ENCODE measurements around the gene FNDC3A.

FNDC3A gene

DNA sequence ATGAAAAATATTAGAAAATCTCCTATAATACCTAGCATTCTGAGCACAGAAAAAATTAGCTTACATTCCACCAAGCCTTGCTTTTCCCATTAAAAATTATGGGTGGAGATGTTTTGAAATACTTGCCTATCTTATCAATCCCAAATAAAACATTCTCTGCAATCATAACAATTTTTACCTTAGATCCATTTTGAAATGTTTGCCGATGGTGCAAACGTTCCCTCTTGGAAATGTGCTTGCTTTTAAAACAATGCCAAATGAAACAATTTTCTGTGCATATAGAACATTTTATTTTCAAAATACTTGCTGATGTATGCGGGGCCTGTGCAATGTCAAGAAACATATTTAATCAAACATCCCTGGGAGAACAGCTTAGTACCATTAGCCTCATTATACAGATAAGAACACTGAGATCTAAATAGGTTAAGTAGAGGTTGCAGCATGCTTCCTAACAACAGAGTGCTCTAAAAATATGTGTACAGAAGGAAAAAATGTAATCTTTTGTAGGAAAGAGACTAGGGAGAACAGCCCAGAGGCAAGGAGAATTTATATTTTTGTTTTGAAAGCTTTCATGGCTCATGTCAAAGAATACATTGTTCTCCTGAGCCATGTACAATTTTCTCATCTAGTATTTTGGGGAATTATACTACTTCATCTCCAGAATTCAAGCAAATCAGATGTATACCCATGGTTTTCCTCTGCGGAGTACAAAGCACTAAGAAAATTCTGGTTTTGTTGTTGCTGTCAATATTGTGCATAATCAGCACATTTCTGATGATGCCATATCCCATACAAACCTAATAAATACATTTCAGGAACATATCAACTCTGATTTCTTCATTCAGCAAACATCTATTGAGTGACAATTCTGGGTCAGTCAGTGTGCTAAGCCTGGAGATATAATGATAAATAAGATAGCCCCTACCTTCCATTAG is 25.9 kb upstream of the FNDC3A start:
- DNase-seq = no peak
- H3K9me2 ChIP-seq (replicated peaks; ENCODE audit: insufficient read depth, low read length) = no peaks in the 10 kb centered on the region
- no peaks in the 10 kb centered on the region for H3F3A ChIP-seq (ENCODE audit: insufficient read depth, low read length)
- no peaks in the 10 kb centered on the region for H3K9me3 ChIP-seq (replicated peaks; ENCODE audit: insufficient read depth, low read length)
- no peak overlapping the region for H3K27ac ChIP-seq (ENCODE audit: low read length)
- no peaks in the 10 kb centered on the region for H3K36me3 ChIP-seq (replicated peaks; ENCODE audit: insufficient read depth, low read length)
- no peak overlapping the region for H3K4me2 ChIP-seq (ENCODE audit: low read depth, low read length)
- no peak overlapping the region for H3K9ac ChIP-seq (ENCODE audit: low read length)
- TF ChIP-seq EZH2 (optimal IDR thresholded peaks at IDR 0.05; ENCODE audit: low read depth, low read length) = no peak
- TF ChIP-seq EZH2phosphoT487 (IDR thresholded peaks at IDR 0.05; ENCODE audit: low read length) = no peak
- TF ChIP-seq CTCF (IDR thresholded peaks at IDR 0.05; ENCODE audit: low read length) = no peak
- H3K79me2 ChIP-seq (ENCODE audit: low read length) = no peaks in the 10 kb centered on the region
- no peak overlapping the region for H2AFZ ChIP-seq (ENCODE audit: low read length)
- no peak overlapping the region for H3K4me3 ChIP-seq (ENCODE audit: low read length)
- no peaks in the 10 kb centered on the region for H3K27me3 ChIP-seq (replicated peaks; ENCODE audit: insufficient read depth, low read length)
- no peaks in the 10 kb centered on the region for H3K4me1 ChIP-seq (ENCODE audit: low read length)
- no peaks in the 10 kb centered on the region for H4K20me1 ChIP-seq (ENCODE audit: insufficient read depth, low read length)

DNA sequence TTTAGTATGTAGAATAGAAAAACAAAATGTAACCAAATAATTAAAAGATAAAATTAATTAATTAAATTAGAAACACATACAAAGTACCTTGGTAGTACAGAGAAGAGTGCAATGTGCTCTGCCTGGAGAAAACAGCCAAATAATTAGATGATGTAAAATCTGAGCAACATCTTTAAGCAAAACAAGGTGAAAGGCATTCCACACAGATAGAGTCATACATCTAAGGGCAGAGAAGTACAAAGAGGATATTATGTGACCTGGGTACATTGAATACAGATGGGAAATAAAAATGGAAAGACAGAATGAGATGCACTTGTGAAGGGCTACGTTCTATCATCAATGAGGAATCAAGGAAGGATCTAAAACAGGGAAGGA is 25.2 kb upstream of the FNDC3A start:
- H3K9me3 ChIP-seq (replicated peaks; ENCODE audit: insufficient read depth, low read length) = no peaks in the 10 kb centered on the region
- no peaks in the 10 kb centered on the region for H3K36me3 ChIP-seq (replicated peaks; ENCODE audit: insufficient read depth, low read length)
- no peaks in the 10 kb centered on the region for H3K9me2 ChIP-seq (replicated peaks; ENCODE audit: insufficient read depth, low read length)
- no peaks in the 10 kb centered on the region for H4K20me1 ChIP-seq (ENCODE audit: insufficient read depth, low read length)
- H2AFZ ChIP-seq (ENCODE audit: low read length) = no peak overlapping the region
- H3K4me3 ChIP-seq (ENCODE audit: low read length) = no peak overlapping the region
- no peak overlapping the region for H3K27ac ChIP-seq (ENCODE audit: low read length)
- H3F3A ChIP-seq (ENCODE audit: insufficient read depth, low read length) = no peaks in the 10 kb centered on the region
- H3K9ac ChIP-seq (ENCODE audit: low read length) = no peak overlapping the region
- H3K4me2 ChIP-seq (ENCODE audit: low read depth, low read length) = no peak overlapping the region
- H3K27me3 ChIP-seq (replicated peaks; ENCODE audit: insufficient read depth, low read length) = no peaks in the 10 kb centered on the region
- no peaks in the 10 kb centered on the region for H3K4me1 ChIP-seq (ENCODE audit: low read length)
- TF ChIP-seq EZH2phosphoT487 (IDR thresholded peaks at IDR 0.05; ENCODE audit: low read length) (no peak), EZH2 (optimal IDR thresholded peaks at IDR 0.05; ENCODE audit: low read depth, low read length) (no peak), CTCF (IDR thresholded peaks at IDR 0.05; ENCODE audit: low read length) (no peak)
- no peak for DNase-seq
- no peaks in the 10 kb centered on the region for H3K79me2 ChIP-seq (ENCODE audit: low read length)

- Histone ChIP-seq H3K27ac (ENCODE audit: low read length) (no peak overlapping the region), H2AFZ (ENCODE audit: low read length) (no peak overlapping the region), H3K79me2 (ENCODE audit: low read length) (no peaks in the 10 kb centered on the region), H3K36me3 (replicated peaks; ENCODE audit: insufficient read depth, low read length) (no peaks in the 10 kb centered on the region), H3F3A (ENCODE audit: insufficient read depth, low read length) (no peaks in the 10 kb centered on the region), H3K27me3 (replicated peaks; ENCODE audit: insufficient read depth, low read length) (no peaks in the 10 kb centered on the region), H3K4me3 (ENCODE audit: low read length) (no peak overlapping the region), H3K4me1 (ENCODE audit: low read length) (no peaks in the 10 kb centered on the region), H4K20me1 (ENCODE audit: insufficient read depth, low read length) (no peaks in the 10 kb centered on the region), H3K9me2 (replicated peaks; ENCODE audit: insufficient read depth, low read length) (no peaks in the 10 kb centered on the region), H3K9ac (ENCODE audit: low read length) (no peak overlapping the region), H3K9me3 (replicated peaks; ENCODE audit: insufficient read depth, low read length) (no peaks in the 10 kb centered on the region), H3K4me2 (ENCODE audit: low read depth, low read length) (no peak overlapping the region)
- no peak for DNase-seq
- no peak for TF ChIP-seq CTCF (IDR thresholded peaks at IDR 0.05; ENCODE audit: low read length)
- TF ChIP-seq EZH2 (optimal IDR thresholded peaks at IDR 0.05; ENCODE audit: low read depth, low read length) = no peak
- no peak for TF ChIP-seq EZH2phosphoT487 (IDR thresholded peaks at IDR 0.05; ENCODE audit: low read length)
These were observed 21.6 kb upstream of the FNDC3A start for GRCh38 chr13:48954081-48954480.

All from MM.1S (cell line).